Measurements from ENCODE around the gene NAALADL2. TPM values are rescaled to one million over a fixed set of nuclear protein-coding genes. Genes with fewer than 3 reads are reported as not detected.

NAALADL2 gene
- total RNA-seq, 1 experiment from 2014 or later, result 1.6 TPM

GRCh38 chr3:175651716-175652115, 792.6 kb downstream of the NAALADL2 start:
- H2BK12ac ChIP-seq (ENCODE audit: insufficient read length, low read depth, low read length), result no peak overlapping the region
- Mint-ChIP-seq H3K9me3 (no peaks in the 10 kb centered on the region), H3K27me3 (ENCODE audit: low read depth) (no peaks in the 10 kb centered on the region), H3K4me1 (no peaks in the 10 kb centered on the region), H3K4me3 (no peak overlapping the region), H3K27ac (no peak overlapping the region), H3K36me3 (ENCODE audit: insufficient read depth in 1 of 3, low read depth in 3 of 3) (no peaks in the 10 kb centered on the region)
- DNase-seq, result no peak
- H3K14ac ChIP-seq (ENCODE audit: insufficient read depth, low read length), result no peak overlapping the region
- no peak overlapping the region for H2BK15ac ChIP-seq (ENCODE audit: low read depth, low read length)
- H3K4ac ChIP-seq (ENCODE audit: low read depth, low read length), result no peak overlapping the region
- H3K79me2 ChIP-seq (ENCODE audit: insufficient read depth, low read length), result no peaks in the 10 kb centered on the region
- H4K8ac ChIP-seq (replicated peaks; ENCODE audit: insufficient read length, low read depth, low read length), result no peak overlapping the region
- H4K20me1 ChIP-seq (ENCODE audit: control insufficient read depth, insufficient read depth, insufficient read length), result no peaks in the 10 kb centered on the region
- H4K5ac ChIP-seq (ENCODE audit: insufficient read length, low read depth, low read length), result no peak overlapping the region
- H3K4me2 ChIP-seq (ENCODE audit: insufficient read depth, insufficient read length, low read length), result no peak overlapping the region
- no peaks in the 10 kb centered on the region for H3K9me3 ChIP-seq (ENCODE audit: control insufficient read depth, low read depth, low read length)
- TF ChIP-seq CTCF (conservative IDR thresholded peaks at IDR 0.05), result no peak
- H2AFZ ChIP-seq (ENCODE audit: low read length), result no peak overlapping the region
- H3K9ac ChIP-seq (ENCODE audit: extremely low read depth, insufficient read length, low read length), result no peak overlapping the region
- no peak overlapping the region for H2BK5ac ChIP-seq (ENCODE audit: insufficient read length, low read length)
- no peak overlapping the region for H3K27ac ChIP-seq (ENCODE audit: insufficient read length, low read depth, low read length)
- no peak overlapping the region for H3K56ac ChIP-seq (ENCODE audit: insufficient read length, low read depth, low read length)
- no peak overlapping the region for H3K18ac ChIP-seq (ENCODE audit: insufficient read length, low read depth, low read length)
- no peak overlapping the region for H3K23ac ChIP-seq (ENCODE audit: insufficient read length, low read depth, low read length)
- no peaks in the 10 kb centered on the region for H3K23me2 ChIP-seq (ENCODE audit: insufficient read length, low read depth, low read length, poor library complexity, severe bottlenecking)
- no CpG with 5 or more reads among the region's 5 CpGs for WGBS (ENCODE audit: extremely low coverage, insufficient read length, low lambda C conversion rate)
- H4K91ac ChIP-seq (ENCODE audit: insufficient read length, low read depth, low read length), result no peak overlapping the region
- no peaks in the 10 kb centered on the region for H3K27me3 ChIP-seq (ENCODE audit: insufficient read depth, low read length)
- H2AK5ac ChIP-seq (ENCODE audit: insufficient read length, low read length), result no peak overlapping the region
- H3T11ph ChIP-seq (ENCODE audit: low read length), result no peak overlapping the region
- H3K4me1 ChIP-seq (ENCODE audit: insufficient read depth, low read length), result no peaks in the 10 kb centered on the region
- no peak overlapping the region for H2BK20ac ChIP-seq (ENCODE audit: low read depth, low read length, poor library complexity, severe bottlenecking)
- H3K79me1 ChIP-seq (ENCODE audit: insufficient read depth, low read depth, low read length, poor library complexity, severe bottlenecking), result no peaks in the 10 kb centered on the region
- no peak overlapping the region for H2BK120ac ChIP-seq (ENCODE audit: low read depth, low read length, poor library complexity, severe bottlenecking)

Data from H9 (cell line).